HL-60 (cell line): ENCODE data around the gene EXOC3L2.

Experiments
- DNase-seq, 2 experiments: peaks; one replicate each; pipeline ENCODE4 v3.0.0-alpha.2; 2010 to 2020; ENCODE audit warnings: low read depth in 1 of 2, low spot score in 1 of 2
- H3K27ac ChIP-seq: fragments of 250-450 bp; sonication (Bioruptor Pico); replicated peaks from 2 replicates; pipeline ENCODE4 v1.5.1; 2020; ENCODE audit warnings: mild to moderate bottlenecking, moderate library complexity
- H3K27me3 ChIP-seq: fragments of 250-450 bp; sonication (Bioruptor Pico); 2 replicates; pipeline ENCODE4 v1.5.1; 2021; ENCODE audit warnings: mild to moderate bottlenecking, moderate library complexity; ENCODE audit not compliant: insufficient read depth, poor library complexity, severe bottlenecking
- H3K4me3 ChIP-seq: replicated peaks from 2 replicates; pipeline ENCODE4 v1.5.1; 2011; ENCODE audit warnings: mild to moderate bottlenecking, control low read depth, low read length; ENCODE audit not compliant: insufficient read depth
- GABPA ChIP-seq: IDR thresholded peaks from 2 replicates; pipeline ENCODE4 v1.6.1; 2012; ENCODE audit warnings: low read depth
- POLR2AphosphoS5 ChIP-seq: IDR thresholded peaks from 2 replicates; pipeline ENCODE4 v1.6.1; 2012; ENCODE audit warnings: low read depth
- SPI1 ChIP-seq: IDR thresholded peaks from 2 replicates; pipeline ENCODE4 v1.6.1; 2012; ENCODE audit warnings: low read depth, mild to moderate bottlenecking, borderline replicate concordance
- TF ChIP-seq, protein P1 (sequence below): IDR thresholded peaks from one replicate; pipeline ENCODE4 v1.5.1; 2011; ENCODE audit warnings: low read length, control low read depth, inconsistent platforms; ENCODE audit not compliant: insufficient read depth
- TF ChIP-seq, protein P2 (sequence below): IDR thresholded peaks from 2 replicates; pipeline ENCODE4 v1.6.1; 2012; ENCODE audit warnings: low read depth; ENCODE audit not compliant: insufficient replicate concordance

Gene EXOC3L2

DNA sequence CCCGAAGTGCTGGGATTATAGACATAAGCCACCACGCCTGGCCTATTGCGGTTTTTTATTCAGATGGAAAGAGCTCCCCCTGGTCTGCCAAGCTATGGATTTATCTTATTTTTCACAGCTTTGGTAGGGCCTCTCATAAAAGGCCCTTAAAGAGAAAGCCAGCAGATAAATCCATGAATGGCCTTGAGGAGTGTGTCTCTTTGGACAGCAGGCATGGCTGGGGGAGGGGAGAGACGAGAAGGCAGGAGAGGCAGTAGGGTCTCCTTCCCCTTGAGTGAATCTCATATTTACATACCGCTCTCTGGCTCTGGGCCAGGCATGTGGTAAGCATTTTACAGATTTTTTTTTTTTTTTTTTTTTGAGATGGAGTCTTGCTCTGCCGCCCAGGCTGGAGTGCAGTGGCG is 31.1 kb upstream of the EXOC3L2 start:
- no peak for TF ChIP-seq SPI1
- no peak for TF ChIP-seq POLR2AphosphoS5
- TF ChIP-seq, protein P1, sequence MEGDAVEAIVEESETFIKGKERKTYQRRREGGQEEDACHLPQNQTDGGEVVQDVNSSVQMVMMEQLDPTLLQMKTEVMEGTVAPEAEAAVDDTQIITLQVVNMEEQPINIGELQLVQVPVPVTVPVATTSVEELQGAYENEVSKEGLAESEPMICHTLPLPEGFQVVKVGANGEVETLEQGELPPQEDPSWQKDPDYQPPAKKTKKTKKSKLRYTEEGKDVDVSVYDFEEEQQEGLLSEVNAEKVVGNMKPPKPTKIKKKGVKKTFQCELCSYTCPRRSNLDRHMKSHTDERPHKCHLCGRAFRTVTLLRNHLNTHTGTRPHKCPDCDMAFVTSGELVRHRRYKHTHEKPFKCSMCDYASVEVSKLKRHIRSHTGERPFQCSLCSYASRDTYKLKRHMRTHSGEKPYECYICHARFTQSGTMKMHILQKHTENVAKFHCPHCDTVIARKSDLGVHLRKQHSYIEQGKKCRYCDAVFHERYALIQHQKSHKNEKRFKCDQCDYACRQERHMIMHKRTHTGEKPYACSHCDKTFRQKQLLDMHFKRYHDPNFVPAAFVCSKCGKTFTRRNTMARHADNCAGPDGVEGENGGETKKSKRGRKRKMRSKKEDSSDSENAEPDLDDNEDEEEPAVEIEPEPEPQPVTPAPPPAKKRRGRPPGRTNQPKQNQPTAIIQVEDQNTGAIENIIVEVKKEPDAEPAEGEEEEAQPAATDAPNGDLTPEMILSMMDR: no peak
- TF ChIP-seq, protein P2, sequence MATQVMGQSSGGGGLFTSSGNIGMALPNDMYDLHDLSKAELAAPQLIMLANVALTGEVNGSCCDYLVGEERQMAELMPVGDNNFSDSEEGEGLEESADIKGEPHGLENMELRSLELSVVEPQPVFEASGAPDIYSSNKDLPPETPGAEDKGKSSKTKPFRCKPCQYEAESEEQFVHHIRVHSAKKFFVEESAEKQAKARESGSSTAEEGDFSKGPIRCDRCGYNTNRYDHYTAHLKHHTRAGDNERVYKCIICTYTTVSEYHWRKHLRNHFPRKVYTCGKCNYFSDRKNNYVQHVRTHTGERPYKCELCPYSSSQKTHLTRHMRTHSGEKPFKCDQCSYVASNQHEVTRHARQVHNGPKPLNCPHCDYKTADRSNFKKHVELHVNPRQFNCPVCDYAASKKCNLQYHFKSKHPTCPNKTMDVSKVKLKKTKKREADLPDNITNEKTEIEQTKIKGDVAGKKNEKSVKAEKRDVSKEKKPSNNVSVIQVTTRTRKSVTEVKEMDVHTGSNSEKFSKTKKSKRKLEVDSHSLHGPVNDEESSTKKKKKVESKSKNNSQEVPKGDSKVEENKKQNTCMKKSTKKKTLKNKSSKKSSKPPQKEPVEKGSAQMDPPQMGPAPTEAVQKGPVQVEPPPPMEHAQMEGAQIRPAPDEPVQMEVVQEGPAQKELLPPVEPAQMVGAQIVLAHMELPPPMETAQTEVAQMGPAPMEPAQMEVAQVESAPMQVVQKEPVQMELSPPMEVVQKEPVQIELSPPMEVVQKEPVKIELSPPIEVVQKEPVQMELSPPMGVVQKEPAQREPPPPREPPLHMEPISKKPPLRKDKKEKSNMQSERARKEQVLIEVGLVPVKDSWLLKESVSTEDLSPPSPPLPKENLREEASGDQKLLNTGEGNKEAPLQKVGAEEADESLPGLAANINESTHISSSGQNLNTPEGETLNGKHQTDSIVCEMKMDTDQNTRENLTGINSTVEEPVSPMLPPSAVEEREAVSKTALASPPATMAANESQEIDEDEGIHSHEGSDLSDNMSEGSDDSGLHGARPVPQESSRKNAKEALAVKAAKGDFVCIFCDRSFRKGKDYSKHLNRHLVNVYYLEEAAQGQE: no peak
- TF ChIP-seq GABPA: no peak
- H3K4me3 ChIP-seq: no peak overlapping the region
- no peak overlapping the region for H3K27ac ChIP-seq
- no peak for DNase-seq
- H3K27me3 ChIP-seq: no peaks in the 10 kb centered on the region

GRCh38 chr19:45275370-45275971 is 30.3 kb upstream of the EXOC3L2 start:
- Histone ChIP-seq H3K27me3 (no peaks in the 10 kb centered on the region), H3K27ac (no peak overlapping the region), H3K4me3 (no peak overlapping the region)
- no peak for DNase-seq
- TF ChIP-seq, protein P1: no peak
- TF ChIP-seq GABPA (no peak), SPI1 (no peak), POLR2AphosphoS5 (no peak)
- TF ChIP-seq, protein P2: no peak

DNA sequence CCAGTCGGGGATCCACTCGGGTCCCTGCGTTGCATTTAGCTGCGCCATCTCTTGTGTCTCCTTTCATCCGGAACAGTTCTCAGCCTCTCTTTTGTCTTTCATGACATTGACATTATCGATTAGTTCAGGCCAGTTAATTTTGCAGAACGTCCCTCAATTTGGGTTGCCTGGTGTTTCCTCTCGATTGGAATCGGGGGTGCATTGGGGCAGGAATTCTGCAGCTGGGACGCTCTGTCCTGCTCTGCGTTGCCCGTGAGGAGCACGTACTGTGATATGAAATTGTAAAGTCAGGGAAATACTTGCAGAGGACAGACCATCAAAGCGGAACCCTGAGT is 28.3 kb upstream of the EXOC3L2 start:
- no peak overlapping the region for H3K27ac ChIP-seq
- TF ChIP-seq, protein P1: no peak
- TF ChIP-seq, protein P2: no peak
- no peak for TF ChIP-seq SPI1
- TF ChIP-seq POLR2AphosphoS5: no peak
- H3K4me3 ChIP-seq: no peak overlapping the region
- H3K27me3 ChIP-seq: no peaks in the 10 kb centered on the region
- DNase-seq: no peak
